ENCODE measurements around the gene DNMT1.

The DNMT1 gene

DNA sequence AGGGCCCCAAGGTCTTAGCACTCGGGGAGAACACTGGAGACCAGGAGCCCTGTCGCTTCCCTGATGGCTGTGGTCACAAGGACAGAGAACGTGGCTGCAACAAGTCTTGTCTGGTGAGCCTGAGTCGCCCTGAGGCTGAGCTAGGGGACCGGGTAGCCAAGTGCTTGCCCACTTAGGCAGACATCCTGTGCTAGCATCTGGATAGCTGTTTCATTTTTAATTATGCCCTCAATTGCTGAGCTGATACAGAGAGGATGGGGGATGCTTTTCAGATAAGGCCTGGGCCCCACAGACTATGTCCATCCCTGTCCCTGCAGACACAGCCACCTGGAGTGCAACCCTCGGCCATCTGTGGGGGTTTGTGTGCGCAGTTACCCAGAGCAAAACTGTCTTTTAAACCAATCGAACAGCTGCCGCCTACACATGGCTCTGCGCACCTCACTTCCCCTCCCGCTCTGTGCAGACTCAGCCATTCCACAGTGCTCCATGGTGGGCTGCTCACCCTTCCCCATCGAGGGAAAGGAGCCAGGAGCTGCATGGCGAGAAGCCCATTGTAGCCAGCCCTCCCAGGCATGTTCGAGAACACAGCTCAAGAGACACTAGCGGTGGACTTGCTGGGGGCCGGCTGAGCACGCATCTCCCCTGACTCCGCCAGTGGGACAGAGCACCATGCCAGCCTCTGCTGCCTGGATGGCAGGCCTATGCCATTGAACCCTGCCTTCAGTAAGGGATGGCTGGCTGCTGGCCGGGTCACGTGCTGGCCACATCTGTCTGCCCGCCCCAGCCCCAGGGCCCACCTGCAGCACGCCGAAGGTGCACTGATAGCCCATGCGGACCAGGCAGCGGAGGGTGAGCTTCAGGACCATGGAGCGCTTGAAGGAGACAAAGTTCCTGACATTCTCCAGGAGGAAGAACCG lies 55.6 kb downstream of the DNMT1 start:
- no peak for DNase-seq

DNA sequence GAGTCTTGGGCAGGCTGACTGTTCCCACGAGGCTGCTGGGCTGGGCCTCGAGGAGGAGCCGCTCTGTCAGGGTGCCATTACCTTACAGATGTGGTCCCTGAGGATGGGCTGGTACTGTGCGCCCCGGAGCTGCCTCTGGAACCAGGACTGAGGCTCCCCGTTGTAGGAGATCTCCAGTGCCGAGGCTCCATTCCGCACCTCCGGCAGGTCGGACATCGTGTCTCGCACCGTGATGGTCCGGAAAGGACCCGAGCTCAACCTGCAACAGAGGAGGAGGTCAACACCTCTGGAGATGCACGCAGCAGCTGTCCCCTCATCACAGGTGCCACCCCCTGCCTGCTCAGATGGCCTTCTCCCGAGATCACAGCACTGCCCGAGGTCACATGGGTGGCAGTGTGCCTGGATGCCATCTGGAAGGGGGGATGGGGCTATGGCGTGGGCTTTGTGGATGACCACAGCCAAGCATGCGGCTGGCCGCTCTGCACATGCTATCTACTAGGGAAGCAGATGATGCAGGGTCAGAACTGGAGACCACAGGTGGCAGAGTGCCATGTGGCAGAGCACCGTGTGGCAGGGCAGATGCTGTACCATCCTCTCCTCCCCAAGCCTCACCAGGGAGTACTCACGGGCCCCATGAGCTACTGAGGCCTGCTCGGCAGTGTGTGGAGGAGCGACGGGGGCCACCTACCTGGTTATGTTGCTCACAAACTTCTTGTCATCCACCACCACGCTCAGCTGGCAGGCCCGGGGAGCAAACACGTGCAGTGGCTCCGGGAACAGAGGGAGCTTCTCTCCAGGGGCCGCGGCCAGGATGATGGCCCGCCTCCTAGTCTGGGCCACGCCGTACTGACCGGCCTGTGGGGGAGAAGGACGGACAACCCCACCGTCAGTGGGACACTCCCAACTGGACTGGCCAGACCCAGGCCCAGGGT lies 56.7 kb downstream of the DNMT1 start:
- DNase-seq: no peak

DNA sequence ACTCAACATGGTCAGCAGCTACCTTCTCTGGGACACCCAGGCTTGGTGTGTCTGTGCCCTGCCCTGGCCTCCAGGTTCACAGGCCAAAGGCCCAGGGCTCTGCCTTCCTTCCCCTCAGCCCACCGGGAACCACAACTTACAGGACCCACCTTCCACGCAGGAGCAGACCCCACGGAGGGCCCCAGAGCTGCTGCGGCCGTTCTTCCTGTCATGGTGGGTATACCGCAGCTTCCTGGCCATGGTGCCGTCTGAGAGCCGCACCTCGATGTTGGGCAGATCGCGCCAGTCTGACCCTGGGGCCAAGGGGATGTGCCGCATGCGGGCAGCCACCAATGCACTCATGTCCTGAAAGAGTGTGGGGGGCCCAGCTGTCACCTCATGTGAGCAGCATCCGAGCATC lies 57.8 kb downstream of the DNMT1 start:
- DNase-seq: no peak

DNA sequence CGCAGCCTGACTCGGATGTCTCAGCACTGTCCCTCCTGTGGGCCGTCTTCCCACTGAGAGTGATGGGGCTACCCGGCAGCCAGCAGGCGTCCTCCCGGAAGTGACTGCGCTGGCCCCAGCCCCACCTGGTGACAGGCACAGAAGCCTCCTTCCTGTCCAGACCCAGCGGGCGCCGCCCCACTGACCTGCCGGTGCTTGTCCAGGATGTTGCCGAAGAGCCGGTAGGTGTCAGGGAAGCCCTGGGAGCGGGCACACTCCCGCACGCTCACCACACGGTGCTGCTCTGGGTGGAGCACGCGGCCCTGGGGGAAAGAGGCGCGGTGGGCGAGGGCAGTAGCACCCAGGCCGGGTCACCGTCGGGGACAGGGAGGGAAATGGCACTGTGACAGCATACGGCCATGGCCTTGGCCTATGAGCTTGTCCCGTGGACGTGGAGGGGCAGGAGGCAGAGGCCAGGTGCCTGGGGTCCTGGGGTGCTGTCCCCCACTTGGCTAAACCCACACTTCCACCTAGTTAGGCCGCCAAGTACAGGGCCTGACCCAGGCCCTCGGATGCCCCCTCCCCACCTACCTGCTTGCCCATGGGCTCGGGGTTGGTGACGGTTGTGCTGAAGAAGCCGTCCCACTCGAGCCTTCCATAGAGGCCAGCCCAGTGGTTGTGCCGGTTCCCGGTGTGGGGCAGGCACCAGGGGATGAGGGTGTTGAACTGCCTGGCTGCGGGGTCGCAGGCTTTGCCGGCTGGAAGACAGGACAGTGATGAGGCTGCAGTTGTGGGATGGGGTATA lies 59.0 kb downstream of the DNMT1 start:
- DNase-seq: no peak

DNA sequence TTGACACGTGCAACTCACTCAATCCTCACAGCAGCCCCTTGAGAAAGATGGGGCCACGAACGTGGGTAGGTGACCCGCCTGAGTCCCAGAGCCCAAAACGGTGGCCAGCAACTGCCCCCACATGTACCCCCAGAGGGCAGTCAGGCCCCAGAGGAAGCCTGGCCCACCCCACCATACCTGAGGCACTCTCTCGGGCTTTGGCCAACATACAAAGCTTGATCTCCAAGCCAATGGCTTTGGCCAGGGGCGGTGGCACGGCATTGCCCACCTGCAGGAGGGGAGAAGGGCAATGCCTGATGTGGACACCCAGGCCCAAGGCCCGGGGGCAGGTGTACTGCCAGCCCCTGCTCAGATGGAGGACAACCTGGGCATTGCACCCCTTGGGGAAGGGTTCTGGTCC lies 60.7 kb downstream of the DNMT1 start:
- no peak for DNase-seq

DNA sequence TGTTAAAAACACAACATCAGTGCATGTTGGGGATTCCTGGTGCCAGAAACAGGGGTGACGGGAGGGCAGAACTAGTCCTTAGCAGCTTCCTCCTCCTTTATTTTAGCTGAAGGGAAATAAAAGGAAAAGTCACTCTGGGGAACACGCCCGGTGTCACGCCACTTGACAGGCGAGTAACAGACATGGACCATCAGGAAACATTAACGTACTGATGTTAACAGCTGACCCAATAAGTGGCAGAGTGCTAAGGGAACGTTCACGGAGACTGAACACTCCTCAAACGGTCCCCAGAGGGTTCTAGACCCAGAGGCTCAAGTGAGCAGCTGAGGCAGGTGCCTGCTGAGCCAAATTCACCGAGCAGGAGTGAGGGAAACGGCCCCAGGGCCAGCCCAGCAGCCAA lies 61.2 kb downstream of the DNMT1 start:
- DNase-seq: no peak

DNA sequence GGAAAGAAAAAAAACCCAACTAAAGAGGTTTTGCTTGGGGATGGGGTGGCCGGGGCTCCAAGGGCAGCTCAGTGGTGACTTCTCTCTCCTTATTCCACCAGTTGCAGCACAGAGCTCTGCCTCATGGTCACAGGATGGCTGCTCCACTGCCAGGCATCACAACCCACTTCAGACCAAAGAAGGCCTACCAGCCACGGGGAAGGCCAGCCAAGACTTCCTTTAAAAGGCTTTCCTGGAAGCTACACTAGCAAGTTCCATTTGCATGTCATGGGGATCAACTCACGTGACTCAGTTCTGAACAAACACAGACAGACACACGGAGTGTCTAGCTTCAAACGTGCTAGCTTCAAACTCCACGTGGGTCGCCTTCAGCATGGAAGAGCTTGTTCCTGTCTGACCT lies 61.8 kb downstream of the DNMT1 start:
- DNase-seq: no peak

DNA sequence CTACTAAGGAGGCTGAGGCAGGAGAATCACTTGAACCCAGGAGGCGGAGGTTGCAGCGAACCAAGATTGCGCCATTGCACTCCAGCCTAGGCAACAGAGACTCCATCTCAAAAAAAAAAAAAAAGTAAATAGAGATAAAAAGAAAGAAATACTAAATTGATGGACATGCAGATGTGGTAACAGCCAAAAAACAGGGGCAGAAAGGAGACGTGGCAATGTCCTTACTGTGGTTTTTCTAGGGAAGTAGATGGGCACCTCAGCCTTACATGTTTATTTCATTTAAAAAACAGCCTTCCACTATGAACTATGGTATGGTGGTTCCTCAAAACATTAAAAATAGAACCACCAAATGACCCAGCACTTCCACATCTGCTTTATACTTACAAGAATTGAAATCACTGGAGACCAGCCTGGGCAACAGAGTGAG lies 68.5 kb downstream of the DNMT1 start:
- no peak for DNase-seq

DNA sequence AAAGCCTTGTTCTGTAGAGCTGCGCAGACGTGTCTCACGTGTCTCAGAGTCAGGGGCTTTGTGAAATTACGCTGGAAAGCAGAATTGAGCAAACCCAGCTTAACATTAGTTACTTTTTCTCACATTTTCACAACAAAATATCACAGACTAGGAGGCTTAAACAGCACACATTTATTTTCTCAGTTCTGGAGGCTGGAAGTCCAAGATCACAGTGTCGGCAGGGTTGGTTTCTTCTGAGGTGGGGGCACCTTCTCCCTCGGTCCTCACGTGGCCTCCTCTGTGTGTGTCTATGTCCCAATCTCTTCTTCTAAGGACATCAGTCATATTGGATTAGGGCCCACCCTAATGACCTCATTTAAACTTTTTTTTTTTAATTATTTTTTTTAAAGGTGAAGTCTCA lies 70.3 kb downstream of the DNMT1 start:
- no peak for DNase-seq

DNA sequence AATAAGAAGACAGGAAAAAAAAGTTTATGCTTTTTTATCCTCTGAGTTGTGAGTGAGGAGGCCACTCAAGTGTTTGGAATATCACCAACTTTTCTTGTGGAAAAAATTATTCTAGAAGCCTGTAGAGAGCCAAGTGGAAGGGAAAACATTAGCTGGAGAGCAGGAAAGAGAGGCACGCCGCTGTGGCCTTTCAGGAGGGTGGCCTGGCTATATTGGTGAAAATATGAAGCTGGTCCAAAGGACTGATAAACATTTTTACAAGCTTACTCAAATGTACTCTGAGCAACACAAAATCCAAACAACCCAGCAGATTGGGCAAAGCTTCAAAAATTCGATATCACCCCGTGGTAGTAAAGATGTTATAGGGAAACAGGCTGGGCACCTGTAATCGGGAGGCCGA lies 72.7 kb downstream of the DNMT1 start:
- DNase-seq: no peak

DNA sequence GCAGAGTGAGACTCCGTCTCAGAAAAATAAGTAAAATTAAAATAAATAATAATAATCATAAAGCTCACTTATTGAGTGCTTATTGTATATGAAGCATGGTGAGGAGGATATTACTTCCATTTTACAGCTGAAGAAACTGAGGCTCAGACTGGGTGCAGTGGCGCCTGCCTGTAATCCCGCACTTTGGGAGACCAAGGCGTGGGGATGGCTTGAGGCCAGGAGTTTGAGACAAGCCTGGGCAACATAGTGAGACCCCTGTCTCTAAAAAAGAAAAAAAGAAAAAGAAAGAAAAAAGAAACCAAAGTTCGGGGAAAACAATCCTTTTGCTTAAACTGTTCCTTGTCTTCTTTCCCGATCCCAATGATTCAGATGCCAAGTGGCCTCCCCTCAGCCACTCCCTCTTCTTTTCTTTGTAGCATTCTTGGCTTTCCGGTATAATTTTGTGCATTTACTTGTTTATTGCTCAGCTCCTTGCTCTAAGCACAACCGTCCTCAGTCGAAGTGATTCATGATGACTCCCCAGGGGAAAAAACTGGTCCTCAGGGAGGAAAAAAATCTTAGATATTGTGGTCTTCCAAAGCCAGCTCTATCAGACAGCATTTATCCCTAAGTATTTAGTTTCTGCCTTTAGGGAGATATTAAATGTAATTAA lies 74.1 kb downstream of the DNMT1 start:
- no peak for DNase-seq

DNA sequence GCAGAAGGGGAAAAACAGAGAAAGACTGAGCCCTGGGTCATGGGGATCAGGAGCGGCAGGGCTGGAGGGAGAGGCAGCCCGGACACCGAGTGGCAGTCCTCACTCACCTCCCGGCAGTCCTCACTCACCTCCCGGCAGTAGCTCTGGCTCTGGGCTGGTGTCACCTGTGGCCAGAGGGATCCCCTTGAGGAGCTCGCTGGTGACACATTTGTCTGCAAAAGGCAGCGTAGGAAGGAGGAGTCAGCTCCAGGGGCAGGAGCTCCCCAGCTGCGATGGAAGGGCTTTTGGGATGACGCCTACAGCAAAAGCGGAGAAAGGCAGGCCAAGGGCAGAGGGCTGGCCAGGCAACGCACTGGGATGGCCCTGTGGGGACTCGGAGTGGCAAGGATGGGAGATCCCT lies 75.8 kb downstream of the DNMT1 start:
- DNase-seq: no peak

DNA sequence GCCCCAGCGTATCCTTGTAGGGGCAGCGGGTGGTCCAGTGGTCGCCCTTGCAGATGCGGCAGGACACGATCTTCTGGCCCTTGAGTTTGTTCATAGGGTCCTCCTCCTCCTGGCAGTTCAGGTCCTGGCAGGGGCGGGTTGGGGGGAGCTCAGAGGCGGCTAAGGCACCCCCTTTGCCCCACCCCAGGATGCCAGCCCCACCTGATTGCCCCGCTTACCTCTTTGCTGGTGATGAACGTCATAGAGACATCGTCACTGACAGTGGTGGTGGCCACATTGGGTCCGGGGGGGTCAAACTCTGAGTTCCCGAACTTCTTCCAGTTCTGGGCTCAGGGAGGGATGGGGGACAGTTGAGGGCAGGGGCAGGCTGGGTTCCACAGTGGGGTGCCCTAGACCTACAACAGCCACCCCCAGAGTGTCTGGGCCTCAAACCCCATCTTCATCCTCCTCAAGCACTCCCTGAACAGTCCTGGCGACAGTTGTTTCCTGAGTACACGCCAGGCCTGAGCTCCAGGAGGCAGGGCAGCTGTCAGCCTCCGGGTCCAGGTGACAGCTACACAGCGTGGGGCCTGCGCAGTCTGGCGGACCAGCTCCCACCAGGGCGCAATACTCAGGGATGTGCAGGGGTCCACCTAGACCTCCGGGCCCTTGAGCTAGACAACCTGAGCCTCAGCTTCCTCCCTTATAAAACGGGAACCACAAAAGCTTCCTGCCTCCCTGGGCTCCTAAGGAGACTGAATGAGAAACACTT lies 77.7 kb downstream of the DNMT1 start:
- no peak for DNase-seq

DNA sequence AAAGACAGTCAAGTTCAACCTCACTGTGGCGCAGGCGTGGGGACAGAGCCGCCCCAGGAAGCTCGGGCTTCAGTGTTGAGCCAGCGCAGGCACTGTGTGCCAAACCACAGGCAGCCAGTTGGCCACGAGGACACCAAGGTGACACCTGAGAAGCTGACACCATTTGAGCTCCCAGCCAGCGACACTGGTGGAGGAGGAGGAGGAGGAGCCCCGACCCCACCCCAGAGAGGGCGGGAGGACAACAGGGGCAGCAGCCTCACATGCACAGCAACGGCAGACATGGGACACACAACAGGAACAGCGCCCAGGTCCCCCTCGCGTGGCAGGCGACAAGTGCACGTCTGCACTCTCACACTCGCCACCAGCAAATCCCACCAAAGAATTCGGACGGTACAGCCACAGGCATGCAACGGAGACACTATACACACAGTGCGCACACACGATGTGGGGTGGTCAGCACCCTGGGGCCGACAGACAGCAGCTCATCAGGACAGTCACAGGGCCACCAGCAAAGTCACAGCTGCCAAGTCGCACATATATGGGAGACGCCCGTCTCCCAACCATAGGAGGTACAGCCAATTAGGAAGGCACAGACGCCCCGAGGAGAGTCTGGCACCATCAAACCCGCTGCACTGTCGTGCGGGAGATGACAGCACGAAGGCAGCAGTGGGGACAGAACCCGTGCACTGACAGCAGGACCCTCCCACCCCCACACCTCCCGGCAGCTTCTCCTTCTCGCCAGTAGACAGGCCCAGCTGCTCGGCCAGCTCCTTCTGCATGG lies 78.5 kb downstream of the DNMT1 start:
- DNase-seq: no peak

DNA sequence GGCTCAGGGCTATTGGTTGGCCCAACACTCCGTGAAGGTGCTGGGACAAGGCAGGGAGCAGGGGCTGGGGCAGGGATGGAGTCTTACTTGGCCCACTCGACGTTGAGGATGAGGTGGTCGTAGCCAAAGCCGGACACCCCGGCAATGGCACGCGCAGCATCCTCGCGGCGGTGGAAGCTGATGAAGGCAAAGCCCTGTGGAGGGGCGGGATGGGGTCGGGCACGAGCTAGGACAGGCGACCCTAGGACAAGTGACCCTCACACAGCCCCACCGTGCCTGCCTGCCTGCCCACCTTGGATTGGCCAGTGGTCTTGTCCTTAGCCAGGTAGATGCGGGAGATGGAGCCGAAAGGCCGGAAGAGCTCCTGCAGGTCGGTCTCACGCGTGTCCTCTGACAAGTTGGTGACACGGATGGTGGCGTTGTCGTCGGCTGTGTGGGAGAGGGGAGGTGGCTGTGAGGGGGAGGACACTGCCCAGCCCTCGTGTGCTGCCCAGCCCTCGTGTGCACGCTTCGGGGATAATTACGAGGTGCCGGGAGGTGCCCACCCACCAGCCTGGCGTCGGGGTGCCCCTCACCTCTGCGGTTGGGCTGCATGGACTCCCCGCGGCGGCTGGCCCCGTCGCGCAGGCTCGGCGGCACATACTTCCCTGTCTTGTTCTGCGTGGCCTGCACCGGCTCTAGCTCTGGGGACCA lies 79.2 kb downstream of the DNMT1 start:
- DNase-seq: no peak

DNA sequence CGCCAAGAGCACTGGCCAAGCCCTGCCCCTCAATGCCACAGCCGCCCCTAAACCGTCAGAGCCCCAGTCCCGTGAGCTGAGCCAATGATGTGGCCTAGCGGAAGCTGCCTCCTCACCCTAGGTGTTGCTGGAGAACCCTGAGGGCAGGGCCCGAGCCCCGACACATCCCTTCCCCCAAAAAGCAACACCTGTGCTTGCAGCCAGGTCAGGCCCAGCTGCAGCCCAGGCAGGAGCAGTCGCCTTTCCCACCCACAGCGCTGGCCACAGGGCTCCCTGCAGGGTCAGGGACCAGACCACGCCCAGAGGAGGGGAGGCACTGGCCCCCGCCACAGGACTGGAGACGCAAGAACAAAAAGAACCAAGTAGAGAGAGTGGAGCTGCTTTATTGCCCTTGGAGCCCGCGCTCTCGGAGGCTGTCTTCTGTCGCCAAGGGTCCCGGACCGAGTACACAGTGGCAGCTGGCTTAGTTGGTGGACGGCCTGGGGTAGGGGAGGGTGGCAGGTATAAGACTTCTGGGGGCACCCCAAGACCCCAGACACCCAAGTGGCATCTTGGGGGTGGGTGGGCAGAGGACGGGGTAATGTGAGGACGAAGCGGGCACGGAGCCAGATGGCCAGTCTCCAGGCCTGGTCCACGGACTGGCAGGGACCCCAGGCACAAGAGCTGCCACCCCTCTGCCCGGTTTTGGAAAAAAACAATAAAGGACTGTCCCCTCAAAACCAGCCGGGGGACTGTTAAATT lies 79.9 kb downstream of the DNMT1 start:
- no peak for DNase-seq

DNA sequence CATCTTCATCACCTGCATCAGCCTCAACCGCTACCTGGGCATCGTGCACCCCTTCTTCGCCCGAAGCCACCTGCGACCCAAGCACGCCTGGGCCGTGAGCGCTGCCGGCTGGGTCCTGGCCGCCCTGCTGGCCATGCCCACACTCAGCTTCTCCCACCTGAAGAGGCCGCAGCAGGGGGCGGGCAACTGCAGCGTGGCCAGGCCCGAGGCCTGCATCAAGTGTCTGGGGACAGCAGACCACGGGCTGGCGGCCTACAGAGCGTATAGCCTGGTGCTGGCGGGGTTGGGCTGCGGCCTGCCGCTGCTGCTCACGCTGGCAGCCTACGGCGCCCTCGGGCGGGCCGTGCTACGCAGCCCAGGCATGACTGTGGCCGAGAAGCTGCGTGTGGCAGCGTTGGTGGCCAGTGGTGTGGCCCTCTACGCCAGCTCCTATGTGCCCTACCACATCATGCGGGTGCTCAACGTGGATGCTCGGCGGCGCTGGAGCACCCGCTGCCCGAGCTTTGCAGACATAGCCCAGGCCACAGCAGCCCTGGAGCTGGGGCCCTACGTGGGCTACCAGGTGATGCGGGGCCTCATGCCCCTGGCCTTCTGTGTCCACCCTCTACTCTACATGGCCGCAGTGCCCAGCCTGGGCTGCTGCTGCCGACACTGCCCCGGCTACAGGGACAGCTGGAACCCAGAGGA lies 80.6 kb downstream of the DNMT1 start:
- no peak for DNase-seq

DNA sequence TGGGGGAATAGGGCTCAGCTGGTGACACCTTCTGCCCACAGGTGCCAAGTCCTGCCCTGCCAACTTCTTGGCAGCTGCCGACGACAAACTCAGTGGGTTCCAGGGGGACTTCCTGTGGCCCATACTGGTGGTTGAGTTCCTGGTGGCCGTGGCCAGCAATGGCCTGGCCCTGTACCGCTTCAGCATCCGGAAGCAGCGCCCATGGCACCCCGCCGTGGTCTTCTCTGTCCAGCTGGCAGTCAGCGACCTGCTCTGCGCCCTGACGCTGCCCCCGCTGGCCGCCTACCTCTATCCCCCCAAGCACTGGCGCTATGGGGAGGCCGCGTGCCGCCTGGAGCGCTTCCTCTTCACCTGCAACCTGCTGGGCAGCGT lies 81.2 kb downstream of the DNMT1 start:
- DNase-seq: no peak
